ENCODE data around the gene CHD3. TPM values are rescaled to one million over a fixed set of nuclear protein-coding genes. Genes with fewer than 3 reads are reported as not detected.

The CHD3 gene
- total and polyA plus RNA-seq, 2 of the 13 experiments (the other 11 are each of a cell fraction or from before 2014, with no cell fraction given): 2.7 to 3.7 TPM

GRCh38 chr17:7856811-7857712 lies 31.5 kb upstream of the CHD3 start, which contains the start of gene NAA38 (continued):
- TF ChIP-seq ZBTB43 (CRISPR knock-in tag; conservative IDR thresholded peaks at IDR 0.05): peak; percentile 59; the same call in 1 of the 2 replicates
- TF ChIP-seq MIER2 (CRISPR knock-in tag; IDR thresholded peaks at IDR 0.05): no peak
- no peak for TF ChIP-seq RARG (CRISPR knock-in tag; IDR thresholded peaks at IDR 0.05; ENCODE audit: low read depth)
- TF ChIP-seq FOSL1 (CRISPR knock-in tag; IDR thresholded peaks at IDR 0.05; ENCODE audit: borderline replicate concordance): no peak
- no peak for TF ChIP-seq NFE2L2 (IDR thresholded peaks at IDR 0.05; ENCODE audit: low read length)
- TF ChIP-seq RORA (CRISPR knock-in tag; IDR thresholded peaks at IDR 0.05): no peak
- TF ChIP-seq CTCF (CRISPR knock-in tag; IDR thresholded peaks at IDR 0.05): peak; percentile 91
- no peak for TF ChIP-seq ZNF251 (CRISPR knock-in tag; IDR thresholded peaks at IDR 0.05)
- TF ChIP-seq, protein P1, sequence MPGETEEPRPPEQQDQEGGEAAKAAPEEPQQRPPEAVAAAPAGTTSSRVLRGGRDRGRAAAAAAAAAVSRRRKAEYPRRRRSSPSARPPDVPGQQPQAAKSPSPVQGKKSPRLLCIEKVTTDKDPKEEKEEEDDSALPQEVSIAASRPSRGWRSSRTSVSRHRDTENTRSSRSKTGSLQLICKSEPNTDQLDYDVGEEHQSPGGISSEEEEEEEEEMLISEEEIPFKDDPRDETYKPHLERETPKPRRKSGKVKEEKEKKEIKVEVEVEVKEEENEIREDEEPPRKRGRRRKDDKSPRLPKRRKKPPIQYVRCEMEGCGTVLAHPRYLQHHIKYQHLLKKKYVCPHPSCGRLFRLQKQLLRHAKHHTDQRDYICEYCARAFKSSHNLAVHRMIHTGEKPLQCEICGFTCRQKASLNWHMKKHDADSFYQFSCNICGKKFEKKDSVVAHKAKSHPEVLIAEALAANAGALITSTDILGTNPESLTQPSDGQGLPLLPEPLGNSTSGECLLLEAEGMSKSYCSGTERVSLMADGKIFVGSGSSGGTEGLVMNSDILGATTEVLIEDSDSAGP (CRISPR knock-in tag; IDR thresholded peaks at IDR 0.05; ENCODE audit: borderline replicate concordance): peak; percentile 67; the same call in 1 of the 2 replicates
- TF ChIP-seq, protein P2, sequence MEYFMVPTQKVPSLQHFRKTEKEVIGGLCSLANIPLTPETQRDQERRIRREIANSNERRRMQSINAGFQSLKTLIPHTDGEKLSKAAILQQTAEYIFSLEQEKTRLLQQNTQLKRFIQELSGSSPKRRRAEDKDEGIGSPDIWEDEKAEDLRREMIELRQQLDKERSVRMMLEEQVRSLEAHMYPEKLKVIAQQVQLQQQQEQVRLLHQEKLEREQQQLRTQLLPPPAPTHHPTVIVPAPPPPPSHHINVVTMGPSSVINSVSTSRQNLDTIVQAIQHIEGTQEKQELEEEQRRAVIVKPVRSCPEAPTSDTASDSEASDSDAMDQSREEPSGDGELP (IDR thresholded peaks at IDR 0.05; ENCODE audit: borderline replicate concordance, low read depth): peak; percentile 40; the same call in 1 of the 2 replicates
- peak; percentile 54 for TF ChIP-seq ZNF781 (CRISPR knock-in tag; IDR thresholded peaks at IDR 0.05; ENCODE audit: borderline replicate concordance, not compliant biosample characterization)
- peak; percentile 88 for TF ChIP-seq HOXA5 (CRISPR knock-in tag; IDR thresholded peaks at IDR 0.05)
- 0 out of 2 replicates have a peak, but pooled peaks have one; percentile 16 for TF ChIP-seq DPF2 (CRISPR knock-in tag; IDR thresholded peaks at IDR 0.05; ENCODE audit: borderline replicate concordance, low read depth)
- no peak for TF ChIP-seq BRF2 (CRISPR knock-in tag; IDR thresholded peaks at IDR 0.05)
- peak; percentile 37; the same call in 1 of the 2 replicates for TF ChIP-seq ZNF547 (CRISPR knock-in tag; IDR thresholded peaks at IDR 0.05)
- TF ChIP-seq ZNF691 (CRISPR knock-in tag; IDR thresholded peaks at IDR 0.05; ENCODE audit: borderline replicate concordance, low read depth): peak; percentile 21; the same call in 1 of the 2 replicates
- TF ChIP-seq ZNF737 (CRISPR knock-in tag; IDR thresholded peaks at IDR 0.05; ENCODE audit: borderline replicate concordance): no peak
- TF ChIP-seq NBN (conservative IDR thresholded peaks at IDR 0.05): no peak
- no peak for TF ChIP-seq ZNF354B (CRISPR knock-in tag; IDR thresholded peaks at IDR 0.05)
- no peak for TF ChIP-seq MTF2 (CRISPR knock-in tag; IDR thresholded peaks at IDR 0.05; ENCODE audit: borderline replicate concordance)
- TF ChIP-seq CREB1 (IDR thresholded peaks at IDR 0.05): no peak
- peak; percentile 76 for TF ChIP-seq CREB1 (CRISPR knock-in tag; IDR thresholded peaks at IDR 0.05)
